Fibroblast of lung (primary cell): ENCODE data around the gene GALNT7. TPM values are rescaled to one million over a fixed set of nuclear protein-coding genes. Genes with fewer than 3 reads are reported as not detected.
A peak's percentile ranks its signal among the peaks of the same experiment; 100 is the strongest.

Source experiments
- DNase-seq, 2 donors: peaks; one replicate each; pipeline versions ENCODE4 v3.0.0 to v3.0.0-alpha.2; 2010; ENCODE audit warnings: low read depth in 2 of 2
- H2AFZ ChIP-seq: 2 replicates; pipeline ENCODE4 v1.5.1; 2012; ENCODE audit warnings: low read length, control low read depth, inconsistent platforms
- H3K27ac ChIP-seq: 2 replicates; pipeline ENCODE4 v1.5.1; 2011; ENCODE audit warnings: low read length, control low read depth; ENCODE audit not compliant: insufficient read depth
- H3K27me3 ChIP-seq: 2 replicates; pipeline ENCODE4 v1.5.1; 2011; ENCODE audit warnings: mild to moderate bottlenecking, low read length; ENCODE audit not compliant: control insufficient read depth, insufficient read depth
- H3K36me3 ChIP-seq: 2 replicates; pipeline ENCODE4 v1.5.1; 2011; ENCODE audit warnings: low read length; ENCODE audit not compliant: control insufficient read depth, insufficient read depth
- H3K4me1 ChIP-seq: 2 replicates; pipeline ENCODE4 v1.5.1; 2011; ENCODE audit warnings: low read length; ENCODE audit not compliant: control insufficient read depth, insufficient read depth; ENCODE audit errors: extremely low read depth
- H3K4me2 ChIP-seq: 2 replicates; pipeline ENCODE4 v1.5.1; 2011; ENCODE audit warnings: low read length, control low read depth; ENCODE audit not compliant: insufficient read depth; ENCODE audit errors: extremely low read depth
- H3K4me3 ChIP-seq, 4 experiments: fragments of 200-600 bp in 1 of 4; sonication (generic) in 1 of 4; replicated peaks in 1 of 4; 2 replicates each; pipeline ENCODE4 v1.5.1; 2011 to 2016; ENCODE audit warnings: low read length in 4 of 4, low read depth in 3 of 4, mild to moderate bottlenecking in 3 of 4, control low read depth in 2 of 4, inconsistent platforms in 1 of 4, mixed read lengths in 1 of 4; ENCODE audit not compliant: insufficient read depth in 1 of 4; ENCODE audit errors: control extremely low read depth in 1 of 4
- H3K79me2 ChIP-seq: 2 replicates; pipeline ENCODE4 v1.5.1; 2012; ENCODE audit warnings: mild to moderate bottlenecking, low read length, inconsistent platforms; ENCODE audit not compliant: control insufficient read depth, insufficient read depth
- H3K9ac ChIP-seq: 2 replicates; pipeline ENCODE4 v1.5.1; 2011; ENCODE audit warnings: mild to moderate bottlenecking, low read length, control low read depth; ENCODE audit not compliant: insufficient read depth
- H3K9me3 ChIP-seq: 2 replicates; pipeline ENCODE4 v1.5.1; 2012; ENCODE audit warnings: low read depth, low read length; ENCODE audit not compliant: control insufficient read depth, insufficient read depth
- H4K20me1 ChIP-seq: 2 replicates; pipeline ENCODE4 v1.5.1; 2011; ENCODE audit warnings: low read length; ENCODE audit not compliant: control insufficient read depth, insufficient read depth; ENCODE audit errors: extremely low read depth
- CTCF ChIP-seq, 2 donors: IDR thresholded peaks in 1 of 2; conservative IDR thresholded peaks in 1 of 2; 1 replicate in 1 of 2; 2 replicates in 1 of 2; pipeline ENCODE4 v1.5.1; 2011 to 2012; ENCODE audit warnings: low read length in 2 of 2, control low read depth in 1 of 2, inconsistent platforms in 1 of 2, low read depth in 1 of 2, mild to moderate bottlenecking in 1 of 2
- EZH2 ChIP-seq: IDR thresholded peaks from 2 replicates; pipeline ENCODE4 v1.5.1; 2012; ENCODE audit warnings: low read length, control low read depth, mild to moderate bottlenecking; ENCODE audit errors: missing control alignments
- polyA plus RNA-seq, 2 donors: library from polyadenylated mRNA; depleted of rRNA in 1 of 2; stranded (reverse) in 1 of 2; unstranded in 1 of 2; fragments of >200 nt; gene quantifications; 2 replicates each; pipeline ENCODE4 v1.2.1, GENCODE V29; 2011 to 2012; ENCODE audit warnings: missing spikeins in 1 of 2
- total RNA-seq: library from RNA; depleted of rRNA; stranded (reverse); fragments of >200 nt; gene quantifications from 2 replicates; pipeline ENCODE4 v1.2.1, GENCODE V29; 2014

The GALNT7 gene
- total and polyA plus RNA-seq, 2 donors (not counting 1 experiment from before 2014, with no cell fraction given): 40.4 to 45.4 TPM

- Histone ChIP-seq H3K27me3 (no peaks in the 10 kb centered on the region), H3K36me3 (no peaks in the 10 kb centered on the region), H3K9ac (no peak overlapping the region), H3K27ac (no peak overlapping the region), H3K4me2 (no peak overlapping the region), H4K20me1 (no peaks in the 10 kb centered on the region), H3K9me3 (no peaks in the 10 kb centered on the region), H3K4me3 (no peak overlapping the region), H3K4me1 (peaks cover 4% of the 10 kb centered on the region), H3K79me2 (no peaks in the 10 kb centered on the region), H2AFZ (no peak overlapping the region)
- DNase-seq: no peak
- TF ChIP-seq EZH2 (no peak), CTCF (conservative IDR thresholded peaks at IDR 0.05 in 1 of 2, IDR thresholded peaks at IDR 0.05 in 1 of 2; ENCODE audit: low read depth in 1 of 2, low read length in 2 of 2) (no peak)
Measured at GRCh38 chr4:173316060-173316459, 147.4 kb downstream of the GALNT7 start.

GRCh38 chr4:173317004-173317403 lies 148.4 kb downstream of the GALNT7 start:
- no peaks in the 10 kb centered on the region for H3K9me3 ChIP-seq
- no peaks in the 10 kb centered on the region for H3K27me3 ChIP-seq
- DNase-seq: no peak
- H3K4me3 ChIP-seq: no peak overlapping the region
- TF ChIP-seq EZH2: no peak
- TF ChIP-seq CTCF (conservative IDR thresholded peaks at IDR 0.05 in 1 of 2, IDR thresholded peaks at IDR 0.05 in 1 of 2; ENCODE audit: low read depth in 1 of 2, low read length in 2 of 2): peak in 1 of 2 donors; percentile 34
- H3K36me3 ChIP-seq: no peaks in the 10 kb centered on the region
- no peak overlapping the region for H2AFZ ChIP-seq
- peaks cover 4% of the 10 kb centered on the region for H3K4me1 ChIP-seq
- H3K79me2 ChIP-seq: no peaks in the 10 kb centered on the region
- no peak overlapping the region for H3K27ac ChIP-seq
- no peak overlapping the region for H3K9ac ChIP-seq
- H3K4me2 ChIP-seq: no peak overlapping the region
- no peaks in the 10 kb centered on the region for H4K20me1 ChIP-seq

GRCh38 chr4:173318240-173318639 lies 149.6 kb downstream of the GALNT7 start:
- no peak overlapping the region for H3K27ac ChIP-seq
- no peaks in the 10 kb centered on the region for H3K27me3 ChIP-seq
- H3K36me3 ChIP-seq: no peaks in the 10 kb centered on the region
- no peak for DNase-seq
- no peak overlapping the region for H3K4me2 ChIP-seq
- no peaks in the 10 kb centered on the region for H4K20me1 ChIP-seq
- TF ChIP-seq CTCF (conservative IDR thresholded peaks at IDR 0.05 in 1 of 2, IDR thresholded peaks at IDR 0.05 in 1 of 2; ENCODE audit: low read depth in 1 of 2, low read length in 2 of 2) (no peak), EZH2 (no peak)
- H3K4me3 ChIP-seq: no peak overlapping the region
- no peaks in the 10 kb centered on the region for H3K79me2 ChIP-seq
- peaks cover 4% of the 10 kb centered on the region for H3K4me1 ChIP-seq
- no peak overlapping the region for H3K9ac ChIP-seq
- no peak overlapping the region for H2AFZ ChIP-seq
- no peaks in the 10 kb centered on the region for H3K9me3 ChIP-seq
